HEK293 (cell line): ENCODE results near the gene AADAT.
"Not testable (repeated sequence)": the region's sequence is repeated elsewhere in the genome, so short reads cannot be mapped to it uniquely, and the experiment has no call there.

Experiments used
- CTCF ChIA-PET: fragments of 350-600 bp; formaldehyde crosslinking; extraction: SDS; loops from one replicate; lab custom pipeline; 2021; ENCODE audit warnings: antibody characterized with exemption; lab: Yijun Ruan, JAX
- POLR2A ChIA-PET: fragments of 300-600 bp; formaldehyde crosslinking; extraction: SDS; loops from one replicate; lab custom pipeline; 2020; ENCODE audit warnings: antibody characterized with exemption, inconsistent platforms; lab: Yijun Ruan, JAX
- H3K27ac ChIP-seq: fragments of 200-500 bp; sonication (Bioruptor generic); 2 replicates; pipeline ENCODE4 v1.5.1; 2014; ENCODE audit warnings: low read depth, low read length, control low read depth, inconsistent platforms; ENCODE audit errors: extremely low read depth
- H3K36me3 ChIP-seq, 2 experiments: fragments of 200-500 bp in 1 of 2; sonication (Bioruptor generic) in 1 of 2; 1 replicate in 1 of 2; 2 replicates in 1 of 2; pipeline ENCODE4 v1.5.1; 2014 to 2017; ENCODE audit warnings: inconsistent platforms in 2 of 2, low read length in 2 of 2; ENCODE audit not compliant: control insufficient read depth in 2 of 2, insufficient read depth in 1 of 2
- H3K4me1 ChIP-seq: fragments of 200-500 bp; sonication (Bioruptor generic); 2 replicates; pipeline ENCODE4 v1.5.1; 2014; ENCODE audit warnings: mild to moderate bottlenecking, low read length, inconsistent platforms; ENCODE audit not compliant: control insufficient read depth, insufficient read depth
- H3K4me3 ChIP-seq: 2 replicates; pipeline ENCODE4 v1.5.1; 2011; ENCODE audit warnings: low read depth, mild to moderate bottlenecking, control low read depth, low read length, moderate library complexity
- H3K9me3 ChIP-seq: fragments of 200-500 bp; sonication (Bioruptor generic); 2 replicates; pipeline ENCODE4 v1.5.1; 2014; ENCODE audit warnings: low read depth, low read length, inconsistent platforms; ENCODE audit not compliant: control insufficient read depth, insufficient read depth
- TRIM28 ChIP-seq: IDR thresholded peaks from 2 replicates; pipeline ENCODE4 v1.6.1; 2011; ENCODE audit warnings: low read length, control low read depth, borderline replicate concordance
- YY2 ChIP-seq: fragments of 450-650 bp; formaldehyde crosslinking; IDR thresholded peaks from 2 replicates; pipeline ENCODE4 v1.5.1; 2016; ENCODE audit warnings: missing biosample characterization, missing genetic modification characterization
- ZBTB8A ChIP-seq: fragments of 450-650 bp; formaldehyde crosslinking; IDR thresholded peaks from 2 replicates; pipeline ENCODE4 v1.5.1; 2016; ENCODE audit warnings: missing biosample characterization, missing genetic modification characterization
- ZIC2 ChIP-seq: fragments of 450-650 bp; formaldehyde crosslinking; IDR thresholded peaks from 2 replicates; pipeline ENCODE4 v1.5.1; 2016; ENCODE audit warnings: missing biosample characterization, missing genetic modification characterization
- ZNF23 ChIP-seq: fragments of 450-650 bp; formaldehyde crosslinking; IDR thresholded peaks from 2 replicates; pipeline ENCODE4 v1.5.1; 2016; ENCODE audit warnings: missing biosample characterization, missing genetic modification characterization, borderline replicate concordance
- ZNF239 ChIP-seq: fragments of 450-650 bp; formaldehyde crosslinking; IDR thresholded peaks from 2 replicates; pipeline ENCODE4 v1.5.1; 2016; ENCODE audit warnings: missing biosample characterization, missing genetic modification characterization
- ZNF266 ChIP-seq: fragments of 450-650 bp; formaldehyde crosslinking; IDR thresholded peaks from 2 replicates; pipeline ENCODE4 v1.5.1; 2016; ENCODE audit warnings: missing biosample characterization, missing genetic modification characterization, low read depth
- ZNF324 ChIP-seq: fragments of 450-650 bp; formaldehyde crosslinking; IDR thresholded peaks from 2 replicates; pipeline ENCODE4 v1.5.1; 2016; ENCODE audit warnings: missing biosample characterization, missing genetic modification characterization
- ZNF335 ChIP-seq: fragments of 450-650 bp; formaldehyde crosslinking; conservative IDR thresholded peaks from 2 replicates; pipeline ENCODE4 v1.5.1; 2016; ENCODE audit warnings: missing biosample characterization, missing genetic modification characterization
- ZNF341 ChIP-seq: fragments of 450-650 bp; formaldehyde crosslinking; IDR thresholded peaks from 2 replicates; pipeline ENCODE4; 2016; ENCODE audit warnings: low read depth, missing biosample characterization, missing genetic modification characterization
- ZNF426 ChIP-seq: fragments of 450-650 bp; formaldehyde crosslinking; IDR thresholded peaks from 2 replicates; pipeline ENCODE4 v1.5.1; 2017; ENCODE audit warnings: missing biosample characterization, missing genetic modification characterization, mild to moderate bottlenecking, inconsistent platforms, moderate library complexity
- ZNF561 ChIP-seq: fragments of 450-650 bp; IDR thresholded peaks from 2 replicates; pipeline ENCODE4 v1.5.1; 2018; ENCODE audit warnings: missing biosample characterization, missing genetic modification characterization, borderline replicate concordance
- ZNF585B ChIP-seq: fragments of 450-650 bp; formaldehyde crosslinking; IDR thresholded peaks from 2 replicates; pipeline ENCODE4 v1.5.1; 2016; ENCODE audit warnings: missing biosample characterization, missing genetic modification characterization
- ZNF707 ChIP-seq: fragments of 450-650 bp; formaldehyde crosslinking; IDR thresholded peaks from 2 replicates; pipeline ENCODE4 v1.5.1; 2016; ENCODE audit warnings: missing biosample characterization, missing genetic modification characterization
- TF ChIP-seq, protein P1 (sequence below): fragments of 450-650 bp; formaldehyde crosslinking; IDR thresholded peaks from 2 replicates; pipeline ENCODE4 v1.5.1; 2017; ENCODE audit warnings: missing biosample characterization, missing genetic modification characterization
- TF ChIP-seq, protein P2 (sequence below): fragments of 450-650 bp; formaldehyde crosslinking; IDR thresholded peaks from 2 replicates; pipeline ENCODE4 v1.5.1; 2016; ENCODE audit warnings: missing biosample characterization, missing genetic modification characterization

The AADAT gene

DNA sequence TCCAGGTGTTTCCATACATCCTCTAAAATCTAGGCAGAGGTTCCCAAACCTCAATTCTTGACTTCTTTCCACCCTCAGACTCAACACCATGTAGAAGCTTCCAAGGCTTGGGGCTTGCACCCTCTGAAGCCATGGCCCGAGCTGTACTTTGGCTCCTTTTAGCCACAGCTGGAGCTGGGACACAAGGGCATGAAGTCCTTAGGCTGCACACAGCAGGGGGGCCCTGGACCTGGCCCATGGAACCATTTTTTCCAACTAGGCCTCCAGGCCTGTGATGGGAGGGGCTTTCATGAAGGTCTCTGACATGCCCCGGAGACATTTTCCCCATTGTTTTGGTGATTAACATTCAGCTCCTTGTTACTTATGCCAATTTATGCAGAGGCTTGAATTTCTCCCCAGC is 8.4 kb upstream of the AADAT start:
- H3K36me3 ChIP-seq, H3K27ac ChIP-seq, H3K4me3 ChIP-seq, H3K9me3 ChIP-seq, CTCF ChIA-PET, POLR2A ChIA-PET, H3K4me1 ChIP-seq: not testable (repeated sequence)
- peak; percentile 76 for TF ChIP-seq ZNF585B (tag by site-specific recombination)

DNA sequence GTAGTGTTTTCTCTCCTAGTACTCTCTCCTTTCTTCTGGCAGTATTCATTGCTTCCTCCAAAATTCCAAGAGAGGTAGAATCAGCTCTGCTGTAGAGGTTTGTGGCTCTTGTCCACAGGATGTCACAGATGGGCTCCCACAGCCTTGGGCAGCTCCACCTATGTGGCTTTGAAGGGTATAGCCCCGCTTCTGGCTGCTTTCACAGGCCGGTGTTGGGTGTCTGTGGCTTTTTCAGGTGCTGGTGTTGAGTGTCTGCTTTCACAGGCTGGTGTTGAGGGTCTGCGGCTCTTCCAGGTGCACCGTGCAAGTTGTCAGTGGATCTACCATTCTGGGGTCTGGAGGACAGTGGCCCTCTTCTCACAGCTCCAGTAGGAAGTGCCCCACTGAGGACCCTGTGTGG is 7.9 kb upstream of the AADAT start:
- TF ChIP-seq, protein P1, sequence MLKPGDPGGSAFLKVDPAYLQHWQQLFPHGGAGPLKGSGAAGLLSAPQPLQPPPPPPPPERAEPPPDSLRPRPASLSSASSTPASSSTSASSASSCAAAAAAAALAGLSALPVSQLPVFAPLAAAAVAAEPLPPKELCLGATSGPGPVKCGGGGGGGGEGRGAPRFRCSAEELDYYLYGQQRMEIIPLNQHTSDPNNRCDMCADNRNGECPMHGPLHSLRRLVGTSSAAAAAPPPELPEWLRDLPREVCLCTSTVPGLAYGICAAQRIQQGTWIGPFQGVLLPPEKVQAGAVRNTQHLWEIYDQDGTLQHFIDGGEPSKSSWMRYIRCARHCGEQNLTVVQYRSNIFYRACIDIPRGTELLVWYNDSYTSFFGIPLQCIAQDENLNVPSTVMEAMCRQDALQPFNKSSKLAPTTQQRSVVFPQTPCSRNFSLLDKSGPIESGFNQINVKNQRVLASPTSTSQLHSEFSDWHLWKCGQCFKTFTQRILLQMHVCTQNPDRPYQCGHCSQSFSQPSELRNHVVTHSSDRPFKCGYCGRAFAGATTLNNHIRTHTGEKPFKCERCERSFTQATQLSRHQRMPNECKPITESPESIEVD (tag by site-specific recombination) = no peak
- TF ChIP-seq, all 188 proteins: peak for 0
- ChIA-PET POLR2A (no interaction called here), CTCF (no interaction called here)
- no peaks in the 10 kb centered on the region for H3K9me3 ChIP-seq
- no peak overlapping the region for H3K4me3 ChIP-seq
- no peaks in the 10 kb centered on the region for H3K36me3 ChIP-seq
- H3K27ac ChIP-seq = no peak overlapping the region
- H3K4me1 ChIP-seq = no peaks in the 10 kb centered on the region

DNA sequence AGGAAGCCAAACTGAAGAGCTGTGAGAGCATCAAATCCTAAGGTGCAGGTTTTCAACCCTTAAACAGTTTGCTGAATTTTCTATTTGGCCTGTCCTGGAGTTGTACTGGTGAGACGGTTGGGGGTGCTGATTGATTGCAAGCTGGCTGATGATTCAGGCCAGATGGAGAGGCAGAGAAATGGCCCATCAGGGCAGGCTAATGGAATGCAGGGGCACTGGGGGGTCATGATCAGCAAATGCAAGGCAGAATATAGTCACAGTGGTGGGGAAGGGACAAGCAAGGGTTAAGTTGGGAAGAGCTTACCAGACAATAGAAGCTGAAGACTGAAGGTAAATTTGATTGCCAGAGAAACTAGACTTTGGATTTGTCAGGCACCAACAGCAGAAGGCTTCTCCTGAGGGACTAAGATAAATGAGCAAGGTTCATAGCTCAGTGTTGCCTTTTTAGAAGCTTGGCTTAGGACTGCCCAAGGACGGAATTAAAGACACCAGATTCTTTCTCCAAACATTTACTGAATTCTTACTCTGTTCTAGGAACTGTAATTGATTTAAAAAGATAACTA is 4.3 kb upstream of the AADAT start:
- Histone ChIP-seq H3K4me3 (no peak overlapping the region), H3K27ac (no peak overlapping the region), H3K36me3 (no peaks in the 10 kb centered on the region), H3K9me3 (no peaks in the 10 kb centered on the region), H3K4me1 (no peaks in the 10 kb centered on the region)
- ChIA-PET POLR2A (no interaction called here), CTCF (interaction anchor here (0.6 to 0.8 kb wide), 2 partner anchors 49 to 810 kb away, joined by 3 to 5 read pairs; no protein-coding TSS in a partner anchor)
- no peak for TF ChIP-seq ZNF335 (tag by site-specific recombination)
- no peak for TF ChIP-seq ZNF426
- TF ChIP-seq YY2 (tag by site-specific recombination) = no peak
- TF ChIP-seq TRIM28 = no peak
- no peak for TF ChIP-seq ZNF239 (tag by site-specific recombination)

DNA sequence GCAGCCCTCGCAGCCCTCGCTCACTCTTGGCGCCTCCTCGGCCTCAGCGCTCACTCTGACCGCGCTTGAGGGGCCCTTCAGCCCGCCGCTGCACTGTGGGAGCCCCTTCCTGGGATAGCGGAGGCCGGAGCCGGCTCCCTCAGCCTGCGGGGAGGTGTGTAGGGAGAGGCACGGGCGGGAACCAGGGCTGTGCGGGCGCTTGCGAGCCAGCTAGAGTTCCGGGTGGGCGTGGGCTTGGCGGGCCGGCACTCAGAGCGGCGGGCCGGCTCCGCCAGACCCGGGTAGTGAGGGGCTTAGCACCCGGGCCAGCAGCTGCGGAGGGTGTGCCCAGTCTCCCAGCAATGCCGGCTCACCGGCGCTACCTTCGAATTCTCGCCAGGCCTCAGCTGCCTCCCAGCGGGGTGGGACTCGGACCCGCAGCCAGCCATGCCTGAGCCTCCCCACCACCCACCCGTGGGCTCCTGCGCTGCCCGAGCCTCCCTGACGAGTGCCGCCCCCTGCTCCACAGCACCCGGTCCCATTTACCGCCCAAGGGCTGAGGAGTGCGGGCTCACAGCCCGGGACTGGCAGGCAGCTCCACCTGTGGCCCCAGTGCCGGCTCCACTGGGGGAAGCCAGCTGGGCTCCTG is 1.4 kb upstream of the AADAT start:
- no peak overlapping the region for H3K27ac ChIP-seq
- TF ChIP-seq ZBTB8A (tag by site-specific recombination) (no peak), ZIC2 (tag by site-specific recombination) (no peak), ZNF561 (tag by site-specific recombination) (no peak), ZNF341 (tag by site-specific recombination) (no peak), ZNF266 (tag by site-specific recombination) (no peak), ZNF707 (tag by site-specific recombination) (no peak), ZNF23 (tag by site-specific recombination) (no peak), ZNF324 (tag by site-specific recombination) (no peak)
- TF ChIP-seq, protein P2, sequence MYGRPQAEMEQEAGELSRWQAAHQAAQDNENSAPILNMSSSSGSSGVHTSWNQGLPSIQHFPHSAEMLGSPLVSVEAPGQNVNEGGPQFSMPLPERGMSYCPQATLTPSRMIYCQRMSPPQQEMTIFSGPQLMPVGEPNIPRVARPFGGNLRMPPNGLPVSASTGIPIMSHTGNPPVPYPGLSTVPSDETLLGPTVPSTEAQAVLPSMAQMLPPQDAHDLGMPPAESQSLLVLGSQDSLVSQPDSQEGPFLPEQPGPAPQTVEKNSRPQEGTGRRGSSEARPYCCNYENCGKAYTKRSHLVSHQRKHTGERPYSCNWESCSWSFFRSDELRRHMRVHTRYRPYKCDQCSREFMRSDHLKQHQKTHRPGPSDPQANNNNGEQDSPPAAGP = no peak
- ChIA-PET POLR2A (no interaction called here), CTCF (interaction anchor here (0.9 kb wide), 1 partner anchor 183 kb away, joined by 3 read pairs; no protein-coding TSS in a partner anchor)
- no peaks in the 10 kb centered on the region for H3K9me3 ChIP-seq
- no peak overlapping the region for H3K4me3 ChIP-seq
- H3K36me3 ChIP-seq = peaks cover 8 to 21% of the 10 kb centered on the region in 2 experiments; a peak in 2 of 3 replicates
- H3K4me1 ChIP-seq = no peaks in the 10 kb centered on the region
